HepG2 (cell line): Measurements from ENCODE around the gene CHCHD6. TPM values are rescaled to one million over a fixed set of nuclear protein-coding genes. Genes with fewer than 3 reads are reported as not detected.

ENCODE experiments used
- ATAC-seq: fragments of 200-7000 bp; cut with Tn5 transposase; 3 replicates; pipeline ENCODE4 v1.9.1; 2020; ENCODE audit warnings: mild to moderate bottlenecking, moderate library complexity
- BruUV-seq: library from RNA; stranded (reverse); fragments of 400-500 nt; replicated peaks from 2 replicates; lab custom pipeline; 2021; lab: Mats Ljungman, UMichigan
- CTCF ChIA-PET: fragments of 300-600 bp; formaldehyde crosslinking; extraction: SDS; loops from one replicate; lab custom pipeline; 2021; ENCODE audit warnings: low total read pairs, inconsistent platforms, low intra/inter-chr PET ratio; lab: Yijun Ruan, JAX
- POLR2A ChIA-PET: fragments of 350-600 bp; sonication (Branson Sonifier 250); formaldehyde crosslinking; loops from one replicate; lab custom pipeline; 2020; ENCODE audit warnings: antibody characterized with exemption, inconsistent platforms; lab: Yijun Ruan, JAX
- DNase-seq: peaks from one replicate; pipeline ENCODE4 v3.0.0-alpha.2; 2015; ENCODE audit warnings: low spot score
- FAIRE-seq: peaks from 3 replicates; lab custom pipeline; 2011; peaks lifted over from hg19 to GRCh38; lab: Jason Lieb, UNC
- H2AFZ ChIP-seq: one replicate; pipeline ENCODE4 v1.6.1; 2011; ENCODE audit warnings: low read length, inconsistent platforms
- H3K27ac ChIP-seq: fragments of 300-600 bp; 3 replicates; pipeline ENCODE4 v1.8.0; 2011; ENCODE audit warnings: mixed run types, mild to moderate bottlenecking, mixed read lengths, low read length, inconsistent platforms; ENCODE audit not compliant: insufficient read depth; ENCODE audit errors: extremely low read length
- H3K27me3 ChIP-seq, 2 experiments: fragments of 200-600 bp in 1 of 2; 2 replicates in 1 of 2; 3 replicates in 1 of 2; pipeline versions ENCODE4 v1.6.0 to v1.8.0; 2011; ENCODE audit warnings: low read length in 2 of 2, mild to moderate bottlenecking in 2 of 2, moderate library complexity in 2 of 2, inconsistent platforms in 1 of 2; ENCODE audit not compliant: insufficient read depth in 2 of 2, control insufficient read depth in 1 of 2
- H3K36me3 ChIP-seq, 2 experiments: fragments of 200-600 bp in 1 of 2; replicated peaks in 1 of 2; 2 replicates in 1 of 2; 3 replicates in 1 of 2; pipeline versions ENCODE4 v1.5.1 to v1.8.0; 2011; ENCODE audit warnings: low read length in 2 of 2, inconsistent platforms in 1 of 2; ENCODE audit not compliant: insufficient read depth in 2 of 2, control insufficient read depth in 1 of 2
- H3K4me1 ChIP-seq: 2 replicates; pipeline ENCODE4 v1.5.1; 2012; ENCODE audit warnings: low read length, inconsistent platforms; ENCODE audit not compliant: insufficient read depth
- H3K4me2 ChIP-seq: 2 replicates; pipeline ENCODE4 v1.6.0; 2011; ENCODE audit warnings: low read depth, low read length, inconsistent platforms
- H3K4me3 ChIP-seq, 3 experiments: fragments of 200-600 bp in 1 of 3; sonication (generic), shearing (Covaris generic) in 1 of 3; replicated peaks in 1 of 3; 2 replicates each; pipeline ENCODE4 v1.5.1; 2011 to 2016; ENCODE audit warnings: low read length in 3 of 3, inconsistent platforms in 2 of 3, low read depth in 2 of 3, mild to moderate bottlenecking in 2 of 3, control low read depth in 1 of 3, mixed read lengths in 1 of 3; ENCODE audit not compliant: insufficient read depth in 1 of 3
- H3K79me2 ChIP-seq: one replicate; pipeline ENCODE4 v1.6.1; 2011; ENCODE audit warnings: low read length, inconsistent platforms; ENCODE audit not compliant: insufficient read depth
- H3K9ac ChIP-seq: 2 replicates; pipeline ENCODE4 v1.6.0; 2011; ENCODE audit warnings: mild to moderate bottlenecking, low read depth, low read length, inconsistent platforms; ENCODE audit not compliant: insufficient read depth
- H3K9me3 ChIP-seq: 2 replicates; pipeline ENCODE4 v1.5.1; 2012; ENCODE audit warnings: mild to moderate bottlenecking, low read length
- H4K20me1 ChIP-seq: 2 replicates; pipeline ENCODE4 v1.6.0; 2011; ENCODE audit warnings: inconsistent platforms, mild to moderate bottlenecking, low read length, moderate library complexity; ENCODE audit not compliant: insufficient read depth
- PCBP2 ChIP-seq: fragments of 200-400 bp; formaldehyde crosslinking; optimal IDR thresholded peaks from 2 replicates; pipeline ENCODE3; 2018; ENCODE audit warnings: low read length, low read depth; ENCODE audit not compliant: poor library complexity, severe bottlenecking
- ZFX ChIP-seq: sonication (generic); formaldehyde crosslinking; IDR thresholded peaks from 2 replicates; pipeline ENCODE4 v1.4.0; 2020; ENCODE audit warnings: mild to moderate bottlenecking, low read depth, missing genetic modification reagents, moderate library complexity
- ZNF816 ChIP-seq: sonication (generic); formaldehyde crosslinking; IDR thresholded peaks from 2 replicates; pipeline ENCODE4 v1.8.0; 2022; ENCODE audit warnings: missing genetic modification reagents, mild to moderate bottlenecking, borderline replicate concordance
- WGBS: methylation state at CpG from one replicate; pipeline ENCODE4 v1.1.6; 2017; ENCODE audit warnings: low lambda C conversion rate; 5-methylcytosine and 5-hydroxymethylcytosine counted together
- in situ Hi-C: cut with HindIII; loops from 2 replicates; pipeline ENCODE4 v1.10.0; 2017; ENCODE audit warnings: low pct_unique_long_range_greater_than_20kb; ENCODE audit not compliant: extremely low pct_ligation_motif_present
- intact Hi-C: fragments of 100-400 bp; cut with micrococcal nuclease; formaldehyde crosslinking; loops from one replicate; pipeline ENCODE4 v1.10.0; 2022; ENCODE audit not compliant: unreplicated experiment
- polyA plus RNA-seq, 8 experiments: library from polyadenylated mRNA; depleted of rRNA in 3 of 8; stranded (reverse) in 7 of 8; unstranded in 1 of 8; fragments of >200 nt; fragmentation: Illumina TruSeq in 4 of 8; extraction: Trizol in 4 of 8; gene quantifications; 2 replicates each; pipeline versions ENCODE4 v1.2.1 to v1.2.3, GENCODE V29; 2011 to 2016; ENCODE audit warnings: low read depth in 4 of 8, missing spikeins in 1 of 8, mixed read lengths in 1 of 8; ENCODE audit not compliant: insufficient read depth in 1 of 8
- total RNA-seq, 5 experiments: library from RNA; depleted of rRNA; stranded (reverse); fragments of >200 nt; fragmentation: Illumina TruSeq; extraction: Trizol; gene quantifications; 2 replicates each; pipeline ENCODE4 v1.2.3, GENCODE V29; 2016; ENCODE audit warnings: low read depth in 1 of 5
- TF ChIP-seq, protein P1 (sequence below): fragments of 450-650 bp; IDR thresholded peaks from 2 replicates; pipeline ENCODE4 v1.6.1; 2016

CHCHD6 gene
- total and polyA plus RNA-seq, 2 of the 13 experiments (the other 11 are each of a cell fraction or from before 2014, with no cell fraction given): 20.3 to 20.8 TPM

DNA sequence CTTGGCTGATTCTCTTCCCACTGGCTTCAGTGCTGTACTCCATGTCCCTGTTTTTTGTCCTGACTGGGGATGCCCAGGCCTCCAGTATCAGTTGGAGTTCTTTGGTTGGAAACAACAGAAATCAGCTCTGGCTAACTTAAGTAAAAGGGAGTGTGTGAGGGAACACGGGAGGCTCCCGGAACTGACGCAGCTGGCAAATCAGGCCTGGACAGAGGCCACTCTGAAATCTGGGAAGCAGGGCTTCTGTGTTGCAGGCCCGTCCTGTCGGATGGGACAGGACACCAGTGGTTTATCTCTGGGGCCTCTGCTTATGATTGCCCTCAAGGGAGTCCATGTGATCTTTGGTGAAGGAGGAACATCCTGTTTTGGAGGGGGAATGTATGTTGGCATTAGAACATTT lies 124.3 kb downstream of the CHCHD6 start:
- H3K4me2 ChIP-seq: no peak overlapping the region
- in situ Hi-C loops (no loop called here), intact Hi-C loops (no loop called here)
- H3K9ac ChIP-seq: no peak overlapping the region
- ChIA-PET CTCF (no interaction called here), POLR2A (no interaction called here)
- no TSS peak for BruUV-seq
- no peaks in the 10 kb centered on the region for H3K9me3 ChIP-seq
- no peaks in the 10 kb centered on the region for H4K20me1 ChIP-seq
- no peak overlapping the region for H3K4me3 ChIP-seq
- 80% methylated on average over 1 of the region's 5 CpGs for WGBS
- no peaks in the 10 kb centered on the region for H3K79me2 ChIP-seq
- FAIRE-seq (no peak), ATAC-seq (no peak), DNase-seq (no peak)
- H3K27me3 ChIP-seq: no peaks in the 10 kb centered on the region
- TF ChIP-seq ZNF816 (CRISPR knock-in tag) (no peak), ZFX (CRISPR knock-in tag) (no peak)
- no peak overlapping the region for H3K27ac ChIP-seq
- no peaks in the 10 kb centered on the region for H3K36me3 ChIP-seq
- no peaks in the 10 kb centered on the region for H3K4me1 ChIP-seq
- H2AFZ ChIP-seq: no peak overlapping the region

DNA sequence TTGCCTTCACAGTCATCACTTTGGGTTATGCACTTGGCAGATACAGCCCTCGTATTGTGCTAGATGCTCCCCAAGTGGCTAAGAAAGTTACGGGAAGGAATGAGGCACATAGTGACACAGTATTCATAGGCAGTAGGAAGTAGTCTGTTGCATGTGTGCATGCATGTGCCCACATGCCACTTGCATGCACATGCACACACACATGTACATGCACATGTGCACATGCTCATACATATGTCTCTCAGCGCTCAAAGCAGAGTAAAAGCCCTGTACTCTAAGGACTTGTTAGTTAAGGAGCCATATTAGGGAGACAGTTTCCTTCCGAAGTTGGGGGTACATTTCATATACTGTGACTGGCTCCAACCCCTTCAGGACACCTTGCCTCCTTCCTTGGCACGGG lies 128.9 kb downstream of the CHCHD6 start:
- ATAC-seq: no peak
- no peak overlapping the region for H3K4me2 ChIP-seq
- BruUV-seq: no TSS peak
- H3K79me2 ChIP-seq: no peaks in the 10 kb centered on the region
- H3K9me3 ChIP-seq: no peaks in the 10 kb centered on the region
- in situ Hi-C loops: no loop called here
- no peaks in the 10 kb centered on the region for H3K4me1 ChIP-seq
- H3K27me3 ChIP-seq: no peaks in the 10 kb centered on the region
- WGBS: 98% methylated on average over 5 of the region's 5 CpGs
- no peak for FAIRE-seq
- no peak overlapping the region for H3K9ac ChIP-seq
- ChIA-PET POLR2A (no interaction called here), CTCF (no interaction called here)
- no peak overlapping the region for H3K27ac ChIP-seq
- DNase-seq: no peak
- H2AFZ ChIP-seq: no peak overlapping the region
- TF ChIP-seq, protein P1, sequence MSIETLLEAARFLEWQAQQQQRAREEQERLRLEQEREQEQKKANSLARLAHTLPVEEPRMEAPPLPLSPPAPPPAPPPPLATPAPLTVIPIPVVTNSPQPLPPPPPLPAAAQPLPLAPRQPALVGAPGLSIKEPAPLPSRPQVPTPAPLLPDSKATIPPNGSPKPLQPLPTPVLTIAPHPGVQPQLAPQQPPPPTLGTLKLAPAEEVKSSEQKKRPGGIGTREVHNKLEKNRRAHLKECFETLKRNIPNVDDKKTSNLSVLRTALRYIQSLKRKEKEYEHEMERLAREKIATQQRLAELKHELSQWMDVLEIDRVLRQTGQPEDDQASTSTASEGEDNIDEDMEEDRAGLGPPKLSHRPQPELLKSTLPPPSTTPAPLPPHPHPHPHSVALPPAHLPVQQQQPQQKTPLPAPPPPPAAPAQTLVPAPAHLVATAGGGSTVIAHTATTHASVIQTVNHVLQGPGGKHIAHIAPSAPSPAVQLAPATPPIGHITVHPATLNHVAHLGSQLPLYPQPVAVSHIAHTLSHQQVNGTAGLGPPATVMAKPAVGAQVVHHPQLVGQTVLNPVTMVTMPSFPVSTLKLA: peak; percentile 91
- no peak for TF ChIP-seq PCBP2
- intact Hi-C loops: no loop called here
- no peaks in the 10 kb centered on the region for H4K20me1 ChIP-seq
- H3K36me3 ChIP-seq: no peaks in the 10 kb centered on the region
- H3K4me3 ChIP-seq: no peak overlapping the region
